Dendritic cell treated with granulocyte-macrophage colony-stimulating factor and Interleukin-4, amounts not matched to agents 40 ng/mL and 50 ng/mL, for 4 days (primary cell): Measurements from ENCODE around the gene POMGNT2.
"Not testable (repeated sequence)": the region's sequence is repeated elsewhere in the genome, so short reads cannot be mapped to it uniquely, and the experiment has no call there.

ENCODE experiments used
- H3K27ac Mint-ChIP-seq: one replicate; pipeline ENCODE4 v1.8.0; 2022; ENCODE audit warnings: mild to moderate bottlenecking, mixed read lengths
- H3K27me3 Mint-ChIP-seq: one replicate; pipeline ENCODE4 v1.8.0; 2022; ENCODE audit warnings: mild to moderate bottlenecking, mixed read lengths
- H3K36me3 Mint-ChIP-seq: one replicate; pipeline ENCODE4 v1.8.0; 2022; ENCODE audit warnings: low read depth, mixed read lengths
- H3K4me1 Mint-ChIP-seq: one replicate; pipeline ENCODE4 v1.8.0; 2022; ENCODE audit warnings: low read depth, mixed read lengths
- H3K4me3 Mint-ChIP-seq: one replicate; pipeline ENCODE4 v1.8.0; 2022; ENCODE audit warnings: mild to moderate bottlenecking, moderate library complexity, mixed read lengths
- H3K9me3 Mint-ChIP-seq: one replicate; pipeline ENCODE4 v1.8.0; 2022; ENCODE audit warnings: mixed read lengths
- intact Hi-C: fragments of 100-400 bp; cut with micrococcal nuclease; formaldehyde crosslinking; loops from one replicate; pipeline ENCODE4 v1.15.0; 2022

POMGNT2 gene

GRCh38 chr3:43076857-43077256, 29.0 kb downstream of the POMGNT2 start:
- no peaks in the 10 kb centered on the region for H3K9me3 Mint-ChIP-seq
- intact Hi-C loops: loop anchor here (10.0 kb wide), 1 partner anchor 112 kb away; no protein-coding TSS in a partner anchor
- no peak overlapping the region for H3K27ac Mint-ChIP-seq
- peaks cover 2% of the 10 kb centered on the region for H3K27me3 Mint-ChIP-seq
- no peak overlapping the region for H3K4me3 Mint-ChIP-seq
- H3K4me1 Mint-ChIP-seq: no peaks in the 10 kb centered on the region
- H3K36me3 Mint-ChIP-seq: peaks cover 17% of the 10 kb centered on the region

- H3K27me3 Mint-ChIP-seq: peaks cover 4% of the 10 kb centered on the region
- intact Hi-C loops: loop anchor here (10.0 kb wide), 1 partner anchor 111 kb away; no protein-coding TSS in a partner anchor
Observed at GRCh38 chr3:43075904-43076661, 29.8 kb downstream of the POMGNT2 start.

GRCh38 chr3:43074901-43075689, 30.8 kb downstream of the POMGNT2 start:
- H3K4me3 Mint-ChIP-seq: no peak overlapping the region
- H3K36me3 Mint-ChIP-seq: peaks cover 7% of the 10 kb centered on the region
- no peaks in the 10 kb centered on the region for H3K4me1 Mint-ChIP-seq
- H3K9me3 Mint-ChIP-seq: no peaks in the 10 kb centered on the region
- peaks cover 4% of the 10 kb centered on the region for H3K27me3 Mint-ChIP-seq
- intact Hi-C loops: loop anchor here (10.0 kb wide), 1 partner anchor 110 kb away; no protein-coding TSS in a partner anchor
- H3K27ac Mint-ChIP-seq: no peak overlapping the region

More at GRCh38 chr3:43075904-43076661, 29.8 kb downstream of the POMGNT2 start:
- no peaks in the 10 kb centered on the region for H3K4me1 Mint-ChIP-seq
- no peaks in the 10 kb centered on the region for H3K9me3 Mint-ChIP-seq
- H3K4me3 Mint-ChIP-seq: no peak overlapping the region
- H3K36me3 Mint-ChIP-seq: peaks cover 16% of the 10 kb centered on the region
- H3K27ac Mint-ChIP-seq: no peak overlapping the region

- H3K27me3 Mint-ChIP-seq: peaks cover 4% of the 10 kb centered on the region
- intact Hi-C loops: loop anchor here (10.0 kb wide), 1 partner anchor 110 kb away; no protein-coding TSS in a partner anchor
- no peak overlapping the region for H3K4me3 Mint-ChIP-seq
- peaks cover under 1% of the 10 kb centered on the region for H3K36me3 Mint-ChIP-seq
- H3K9me3 Mint-ChIP-seq: no peaks in the 10 kb centered on the region
- no peak overlapping the region for H3K27ac Mint-ChIP-seq
- no peaks in the 10 kb centered on the region for H3K4me1 Mint-ChIP-seq
Observed at GRCh38 chr3:43074482-43074881, 31.4 kb downstream of the POMGNT2 start.

- peaks cover 4% of the 10 kb centered on the region for H3K27me3 Mint-ChIP-seq
- H3K9me3 Mint-ChIP-seq: no peaks in the 10 kb centered on the region
- no peaks in the 10 kb centered on the region for H3K4me1 Mint-ChIP-seq
- no peak overlapping the region for H3K4me3 Mint-ChIP-seq
- intact Hi-C loops: loop anchor here (10.0 kb wide), 1 partner anchor 109 kb away; no protein-coding TSS in a partner anchor
- no peak overlapping the region for H3K27ac Mint-ChIP-seq
- H3K36me3 Mint-ChIP-seq: no peaks in the 10 kb centered on the region
Observed at GRCh38 chr3:43073836-43074220, 32.1 kb downstream of the POMGNT2 start.

GRCh38 chr3:43073116-43073835, 32.6 kb downstream of the POMGNT2 start:
- Mint-ChIP-seq H3K27ac (no peak overlapping the region), H3K27me3 (peaks cover 4% of the 10 kb centered on the region), H3K36me3 (no peaks in the 10 kb centered on the region), H3K4me3 (no peak overlapping the region), H3K9me3 (no peaks in the 10 kb centered on the region), H3K4me1 (no peaks in the 10 kb centered on the region)
- intact Hi-C loops: loop anchor here (10.0 kb wide), 1 partner anchor 108 kb away; no protein-coding TSS in a partner anchor

- Mint-ChIP-seq H3K36me3 (no peaks in the 10 kb centered on the region), H3K4me1 (no peaks in the 10 kb centered on the region), H3K27ac (no peak overlapping the region), H3K4me3 (no peak overlapping the region), H3K27me3 (peaks cover 4% of the 10 kb centered on the region), H3K9me3 (no peaks in the 10 kb centered on the region)
- intact Hi-C loops: loop anchor here (10.0 kb wide), 1 partner anchor 108 kb away; no protein-coding TSS in a partner anchor
Observed at GRCh38 chr3:43072361-43072760, 33.5 kb downstream of the POMGNT2 start.

- no peak overlapping the region for H3K27ac Mint-ChIP-seq
- no peaks in the 10 kb centered on the region for H3K9me3 Mint-ChIP-seq
- peaks cover 4% of the 10 kb centered on the region for H3K27me3 Mint-ChIP-seq
- intact Hi-C loops: loop anchor here (10.0 kb wide), 1 partner anchor 107 kb away; no protein-coding TSS in a partner anchor
- no peaks in the 10 kb centered on the region for H3K36me3 Mint-ChIP-seq
- no peak overlapping the region for H3K4me3 Mint-ChIP-seq
- H3K4me1 Mint-ChIP-seq: no peaks in the 10 kb centered on the region
Observed at GRCh38 chr3:43071313-43071893, 34.5 kb downstream of the POMGNT2 start.

GRCh38 chr3:43070670-43071069, 35.2 kb downstream of the POMGNT2 start:
- not testable (repeated sequence) for H3K9me3 Mint-ChIP-seq
- intact Hi-C loops: loop anchor here (10.0 kb wide), 1 partner anchor 106 kb away; no protein-coding TSS in a partner anchor

GRCh38 chr3:43063114-43063513, 42.8 kb downstream of the POMGNT2 start:
- intact Hi-C loops: no loop called here
- peaks cover 14% of the 10 kb centered on the region for H3K9me3 Mint-ChIP-seq
- H3K4me3 Mint-ChIP-seq: no peak overlapping the region
- H3K27me3 Mint-ChIP-seq: no peaks in the 10 kb centered on the region
- peaks cover 25% of the 10 kb centered on the region for H3K36me3 Mint-ChIP-seq
- H3K4me1 Mint-ChIP-seq: no peaks in the 10 kb centered on the region
- H3K27ac Mint-ChIP-seq: no peak overlapping the region

More at GRCh38 chr3:43070670-43071069, 35.2 kb downstream of the POMGNT2 start:
- not testable (repeated sequence) for H3K27ac Mint-ChIP-seq, H3K4me3 Mint-ChIP-seq, H3K36me3 Mint-ChIP-seq, H3K27me3 Mint-ChIP-seq, H3K4me1 Mint-ChIP-seq

GRCh38 chr3:43062564-43063040, 43.3 kb downstream of the POMGNT2 start:
- Mint-ChIP-seq H3K27me3 (no peaks in the 10 kb centered on the region), H3K9me3 (peaks cover 14% of the 10 kb centered on the region), H3K27ac (no peak overlapping the region), H3K36me3 (peaks cover 25% of the 10 kb centered on the region), H3K4me3 (no peak overlapping the region), H3K4me1 (no peaks in the 10 kb centered on the region)
- intact Hi-C loops: no loop called here

- intact Hi-C loops: no loop called here
- no peak overlapping the region for H3K27ac Mint-ChIP-seq
- H3K27me3 Mint-ChIP-seq: no peaks in the 10 kb centered on the region
- peaks cover 25% of the 10 kb centered on the region for H3K36me3 Mint-ChIP-seq
- H3K4me3 Mint-ChIP-seq: no peak overlapping the region
- no peaks in the 10 kb centered on the region for H3K4me1 Mint-ChIP-seq
- H3K9me3 Mint-ChIP-seq: peaks cover 14% of the 10 kb centered on the region
Observed at GRCh38 chr3:43062040-43062563, 43.8 kb downstream of the POMGNT2 start.
